Measurements from ENCODE around the gene CELF1. TPM values are rescaled to one million over a fixed set of nuclear protein-coding genes. Genes with fewer than 3 reads are reported as not detected.

CELF1 gene
- total and polyA plus RNA-seq, 8 donors = 76.8 to 107 (median 90.7) TPM

- H3K27ac ChIP-seq = no peak overlapping the region
- intact Hi-C loops (cut with DNase I) = no loop called here
- H3K36me3 ChIP-seq = no peaks in the 10 kb centered on the region
- H3K9me3 ChIP-seq = no peaks in the 10 kb centered on the region
- H3K4me3 ChIP-seq = no peak overlapping the region
- no peak for TF ChIP-seq CTCF (IDR thresholded peaks at IDR 0.05)
- no peak for ATAC-seq
- DNase-seq = no peak
- no peaks in the 10 kb centered on the region for H3K27me3 ChIP-seq
- H3K4me1 ChIP-seq = no peaks in the 10 kb centered on the region
These were observed 105.0 kb downstream of the CELF1 start for GRCh38 chr11:47447906-47448305.

GRCh38 chr11:47446833-47447232 lies 106.1 kb downstream of the CELF1 start:
- ATAC-seq (no peak), DNase-seq (no peak)
- intact Hi-C loops (cut with DNase I) = no loop called here
- Histone ChIP-seq H3K36me3 (no peaks in the 10 kb centered on the region), H3K27ac (no peak overlapping the region), H3K4me1 (no peaks in the 10 kb centered on the region), H3K27me3 (no peaks in the 10 kb centered on the region), H3K9me3 (no peaks in the 10 kb centered on the region), H3K4me3 (no peak overlapping the region)
- no peak for TF ChIP-seq CTCF (IDR thresholded peaks at IDR 0.05)

GRCh38 chr11:47445840-47446239 lies 107.1 kb downstream of the CELF1 start:
- H3K9me3 ChIP-seq = no peaks in the 10 kb centered on the region
- H3K27me3 ChIP-seq = no peaks in the 10 kb centered on the region
- ATAC-seq = no peak
- intact Hi-C loops (cut with DNase I) = no loop called here
- no peak overlapping the region for H3K4me3 ChIP-seq
- no peak for DNase-seq
- H3K36me3 ChIP-seq = no peaks in the 10 kb centered on the region
- no peaks in the 10 kb centered on the region for H3K4me1 ChIP-seq
- no peak for TF ChIP-seq CTCF (IDR thresholded peaks at IDR 0.05)
- no peak overlapping the region for H3K27ac ChIP-seq

- no peak for TF ChIP-seq CTCF (IDR thresholded peaks at IDR 0.05)
- Histone ChIP-seq H3K4me3 (no peak overlapping the region), H3K4me1 (no peaks in the 10 kb centered on the region), H3K9me3 (no peaks in the 10 kb centered on the region), H3K27ac (no peak overlapping the region), H3K27me3 (no peaks in the 10 kb centered on the region), H3K36me3 (no peaks in the 10 kb centered on the region)
- DNase-seq (no peak), ATAC-seq (no peak)
- intact Hi-C loops (cut with DNase I) = no loop called here
These were observed 109.1 kb downstream of the CELF1 start for GRCh38 chr11:47443817-47444216.

GRCh38 chr11:47443028-47443700 lies 109.8 kb downstream of the CELF1 start:
- DNase-seq = no peak
- H3K27ac ChIP-seq = no peak overlapping the region
- TF ChIP-seq CTCF (IDR thresholded peaks at IDR 0.05) = no peak
- intact Hi-C loops (cut with DNase I) = no loop called here
- no peaks in the 10 kb centered on the region for H3K36me3 ChIP-seq
- H3K4me3 ChIP-seq = no peak overlapping the region
- H3K4me1 ChIP-seq = no peaks in the 10 kb centered on the region
- no peaks in the 10 kb centered on the region for H3K9me3 ChIP-seq
- no peaks in the 10 kb centered on the region for H3K27me3 ChIP-seq
- ATAC-seq = no peak

All from left lung (tissue), 10 donors.